GM12878 (cell line): ENCODE measurements around the gene NPLOC4. TPM values are rescaled to one million over a fixed set of nuclear protein-coding genes. Genes with fewer than 3 reads are reported as not detected.

Experiments used
- CBX3 ChIP-seq: fragments of 200-600 bp; sonication (generic); IDR thresholded peaks from 2 replicates; pipeline ENCODE4 v1.6.1; 2016; ENCODE audit warnings: low read depth, borderline replicate concordance
- IRF5 ChIP-seq: fragments of 450-650 bp; IDR thresholded peaks from 2 replicates; pipeline ENCODE4 v1.6.1; 2017; ENCODE audit warnings: borderline replicate concordance
- RELA ChIP-seq: fragments of 450-650 bp; IDR thresholded peaks from 2 replicates; pipeline ENCODE4 v1.8.0; 2014; ENCODE audit warnings: borderline replicate concordance; ENCODE audit not compliant: partially characterized antibody
- RFX5 ChIP-seq: IDR thresholded peaks from 2 replicates; pipeline ENCODE4 v1.6.1; 2011; ENCODE audit warnings: low read depth, low read length, improper control_type of control experiment
- STAT1 ChIP-seq: fragments of 450-650 bp; conservative IDR thresholded peaks from 2 replicates; pipeline ENCODE4 v1.6.1; 2014; ENCODE audit warnings: antibody characterized with exemption, mild to moderate bottlenecking
- polyA plus RNA-seq, 11 experiments: library from polyadenylated mRNA; depleted of rRNA in 4 of 11; unstranded in 6 of 11; stranded (reverse) in 5 of 11; fragments of >200 nt; fragmentation: Nextera tagmentation in 4 of 11; fragmentation: Illumina TruSeq in 1 of 11; extraction: Ambion mirVana in 4 of 11; extraction: Trizol in 1 of 11; gene quantifications; 1 replicate in 1 of 11; 2 replicates in 10 of 11; pipeline versions ENCODE4 v1.2.1 to v1.2.3, GENCODE V29; 2011 to 2016; ENCODE audit warnings: inconsistent platforms in 2 of 11, missing spikeins in 2 of 11, low read depth in 1 of 11
- total RNA-seq, 4 experiments: library from RNA; depleted of rRNA in 3 of 4; stranded (reverse); fragments of >200 nt in 3 of 4; fragmentation: Illumina TruSeq in 1 of 4; extraction: Trizol in 1 of 4; gene quantifications; 2 replicates each; pipeline versions ENCODE4 v1.2.1 to v1.2.3, GENCODE V29; 2013 to 2021
- TF ChIP-seq, protein P1 (sequence below): fragments of 450-650 bp; formaldehyde crosslinking; IDR thresholded peaks from 2 replicates; pipeline ENCODE4 v1.5.0; 2022; ENCODE audit warnings: mild to moderate bottlenecking, missing genetic modification characterization
- TF ChIP-seq, protein P2 (sequence below): fragments of 450-650 bp; IDR thresholded peaks from 2 replicates; pipeline ENCODE4 v1.6.1; 2014; ENCODE audit warnings: mild to moderate bottlenecking

The NPLOC4 gene
- total and polyA plus RNA-seq, 10 of the 15 experiments (the other 5 are each of a cell fraction or from before 2014, with no cell fraction given): 1.5 to 83.7 (median 45.8) TPM

DNA sequence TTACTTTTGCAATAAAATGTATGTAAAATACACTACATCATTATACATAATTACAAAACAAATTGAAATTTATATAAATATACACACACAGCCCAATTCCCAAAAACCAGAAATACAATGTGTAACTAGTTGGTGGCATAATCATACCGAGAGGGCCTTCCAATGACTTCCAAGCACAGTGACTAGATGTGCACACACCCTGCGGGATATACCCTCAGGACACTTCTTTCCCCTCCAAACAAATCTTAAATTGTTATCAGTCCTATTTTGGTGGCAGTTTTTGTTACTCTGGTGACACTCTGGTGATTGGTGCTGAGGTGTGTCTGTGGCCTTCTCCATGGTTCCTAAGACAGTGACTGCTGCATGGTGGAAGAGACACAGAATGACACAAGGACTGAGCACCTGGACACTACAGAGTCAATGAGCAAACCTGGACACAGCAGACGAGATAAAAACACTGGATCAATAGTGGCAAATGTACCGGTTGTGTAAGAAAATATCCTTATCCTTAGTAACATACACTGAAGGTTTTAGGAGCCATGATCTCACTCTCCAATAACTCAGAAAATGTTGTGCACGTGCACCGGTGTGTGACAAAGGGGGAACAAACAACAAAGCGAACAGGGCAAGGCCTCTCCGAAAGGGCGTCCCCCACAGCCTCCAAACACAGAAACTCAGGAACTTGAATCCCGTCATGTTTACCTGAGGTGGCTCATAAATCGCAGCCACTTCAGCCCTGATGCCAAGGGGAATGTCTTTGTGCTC is 32.9 kb downstream of the NPLOC4 start (continued):
- TF ChIP-seq, protein P1, sequence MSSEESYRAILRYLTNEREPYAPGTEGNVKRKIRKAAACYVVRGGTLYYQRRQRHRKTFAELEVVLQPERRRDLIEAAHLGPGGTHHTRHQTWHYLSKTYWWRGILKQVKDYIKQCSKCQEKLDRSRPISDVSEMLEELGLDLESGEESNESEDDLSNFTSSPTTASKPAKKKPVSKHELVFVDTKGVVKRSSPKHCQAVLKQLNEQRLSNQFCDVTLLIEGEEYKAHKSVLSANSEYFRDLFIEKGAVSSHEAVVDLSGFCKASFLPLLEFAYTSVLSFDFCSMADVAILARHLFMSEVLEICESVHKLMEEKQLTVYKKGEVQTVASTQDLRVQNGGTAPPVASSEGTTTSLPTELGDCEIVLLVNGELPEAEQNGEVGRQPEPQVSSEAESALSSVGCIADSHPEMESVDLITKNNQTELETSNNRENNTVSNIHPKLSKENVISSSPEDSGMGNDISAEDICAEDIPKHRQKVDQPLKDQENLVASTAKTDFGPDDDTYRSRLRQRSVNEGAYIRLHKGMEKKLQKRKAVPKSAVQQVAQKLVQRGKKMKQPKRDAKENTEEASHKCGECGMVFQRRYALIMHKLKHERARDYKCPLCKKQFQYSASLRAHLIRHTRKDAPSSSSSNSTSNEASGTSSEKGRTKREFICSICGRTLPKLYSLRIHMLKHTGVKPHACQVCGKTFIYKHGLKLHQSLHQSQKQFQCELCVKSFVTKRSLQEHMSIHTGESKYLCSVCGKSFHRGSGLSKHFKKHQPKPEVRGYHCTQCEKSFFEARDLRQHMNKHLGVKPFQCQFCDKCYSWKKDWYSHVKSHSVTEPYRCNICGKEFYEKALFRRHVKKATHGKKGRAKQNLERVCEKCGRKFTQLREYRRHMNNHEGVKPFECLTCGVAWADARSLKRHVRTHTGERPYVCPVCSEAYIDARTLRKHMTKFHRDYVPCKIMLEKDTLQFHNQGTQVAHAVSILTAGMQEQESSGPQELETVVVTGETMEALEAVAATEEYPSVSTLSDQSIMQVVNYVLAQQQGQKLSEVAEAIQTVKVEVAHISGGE (CRISPR knock-in tag): no peak
- TF ChIP-seq, protein P2, sequence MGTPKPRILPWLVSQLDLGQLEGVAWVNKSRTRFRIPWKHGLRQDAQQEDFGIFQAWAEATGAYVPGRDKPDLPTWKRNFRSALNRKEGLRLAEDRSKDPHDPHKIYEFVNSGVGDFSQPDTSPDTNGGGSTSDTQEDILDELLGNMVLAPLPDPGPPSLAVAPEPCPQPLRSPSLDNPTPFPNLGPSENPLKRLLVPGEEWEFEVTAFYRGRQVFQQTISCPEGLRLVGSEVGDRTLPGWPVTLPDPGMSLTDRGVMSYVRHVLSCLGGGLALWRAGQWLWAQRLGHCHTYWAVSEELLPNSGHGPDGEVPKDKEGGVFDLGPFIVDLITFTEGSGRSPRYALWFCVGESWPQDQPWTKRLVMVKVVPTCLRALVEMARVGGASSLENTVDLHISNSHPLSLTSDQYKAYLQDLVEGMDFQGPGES: no peak
- no peak for TF ChIP-seq IRF5
- no peak for TF ChIP-seq STAT1
- no peak for TF ChIP-seq RFX5
- no peak for TF ChIP-seq CBX3
- no peak for TF ChIP-seq RELA
